HEK293 (cell line): ENCODE measurements around the gene MAP1LC3B2.
A peak's percentile ranks its signal among the peaks of the same experiment; 100 is the strongest.

Experiments used
- CTCF ChIA-PET: fragments of 350-600 bp; formaldehyde crosslinking; extraction: SDS; loops from one replicate; lab custom pipeline; 2021; ENCODE audit warnings: antibody characterized with exemption; lab: Yijun Ruan, JAX
- POLR2A ChIA-PET: fragments of 300-600 bp; formaldehyde crosslinking; extraction: SDS; loops from one replicate; lab custom pipeline; 2020; ENCODE audit warnings: antibody characterized with exemption, inconsistent platforms; lab: Yijun Ruan, JAX
- H3K27ac ChIP-seq: fragments of 200-500 bp; sonication (Bioruptor generic); 2 replicates; pipeline ENCODE4 v1.5.1; 2014; ENCODE audit warnings: low read depth, low read length, control low read depth, inconsistent platforms; ENCODE audit errors: extremely low read depth
- H3K36me3 ChIP-seq, 2 experiments: fragments of 200-500 bp in 1 of 2; sonication (Bioruptor generic) in 1 of 2; 1 replicate in 1 of 2; 2 replicates in 1 of 2; pipeline ENCODE4 v1.5.1; 2014 to 2017; ENCODE audit warnings: inconsistent platforms in 2 of 2, low read length in 2 of 2; ENCODE audit not compliant: control insufficient read depth in 2 of 2, insufficient read depth in 1 of 2
- H3K4me1 ChIP-seq: fragments of 200-500 bp; sonication (Bioruptor generic); 2 replicates; pipeline ENCODE4 v1.5.1; 2014; ENCODE audit warnings: mild to moderate bottlenecking, low read length, inconsistent platforms; ENCODE audit not compliant: control insufficient read depth, insufficient read depth
- H3K4me3 ChIP-seq: 2 replicates; pipeline ENCODE4 v1.5.1; 2011; ENCODE audit warnings: low read depth, mild to moderate bottlenecking, control low read depth, low read length, moderate library complexity
- H3K9me3 ChIP-seq: fragments of 200-500 bp; sonication (Bioruptor generic); 2 replicates; pipeline ENCODE4 v1.5.1; 2014; ENCODE audit warnings: low read depth, low read length, inconsistent platforms; ENCODE audit not compliant: control insufficient read depth, insufficient read depth
- BCL11B ChIP-seq: fragments of 450-650 bp; formaldehyde crosslinking; IDR thresholded peaks from 2 replicates; pipeline ENCODE4 v1.5.1; 2016; ENCODE audit warnings: low read depth, missing biosample characterization, missing genetic modification characterization
- EGR2 ChIP-seq: fragments of 450-650 bp; formaldehyde crosslinking; IDR thresholded peaks from 2 replicates; pipeline ENCODE4 v1.5.1; 2016; ENCODE audit warnings: low read depth, missing biosample characterization, missing genetic modification characterization
- GFI1B ChIP-seq: fragments of 450-650 bp; formaldehyde crosslinking; IDR thresholded peaks from 2 replicates; pipeline ENCODE4 v1.5.1; 2016; ENCODE audit warnings: missing biosample characterization, missing genetic modification characterization
- REPIN1 ChIP-seq: fragments of 450-650 bp; formaldehyde crosslinking; IDR thresholded peaks from 2 replicates; pipeline ENCODE4 v1.5.1; 2017; ENCODE audit warnings: missing biosample characterization, missing genetic modification characterization, low read depth
- ZBTB17 ChIP-seq: fragments of 450-650 bp; formaldehyde crosslinking; IDR thresholded peaks from 2 replicates; pipeline ENCODE4 v1.5.1; 2016; ENCODE audit warnings: missing biosample characterization, missing genetic modification characterization
- ZFHX2 ChIP-seq: fragments of 450-650 bp; formaldehyde crosslinking; conservative IDR thresholded peaks from 2 replicates; pipeline ENCODE4 v1.5.1; 2016; ENCODE audit warnings: missing biosample characterization, missing genetic modification characterization
- ZNF121 ChIP-seq: fragments of 450-650 bp; formaldehyde crosslinking; IDR thresholded peaks from 2 replicates; pipeline ENCODE4 v1.5.1; 2016; ENCODE audit warnings: missing biosample characterization, missing genetic modification characterization
- ZNF132 ChIP-seq: fragments of 450-650 bp; formaldehyde crosslinking; IDR thresholded peaks from 2 replicates; pipeline ENCODE4 v1.5.1; 2017; ENCODE audit warnings: missing biosample characterization, missing genetic modification characterization, borderline replicate concordance
- ZNF248 ChIP-seq: fragments of 450-650 bp; formaldehyde crosslinking; IDR thresholded peaks from 2 replicates; pipeline ENCODE4 v1.5.1; 2017; ENCODE audit warnings: missing biosample characterization, missing genetic modification characterization
- ZNF324 ChIP-seq: fragments of 450-650 bp; formaldehyde crosslinking; IDR thresholded peaks from 2 replicates; pipeline ENCODE4 v1.5.1; 2016; ENCODE audit warnings: missing biosample characterization, missing genetic modification characterization
- ZNF366 ChIP-seq: fragments of 450-650 bp; formaldehyde crosslinking; conservative IDR thresholded peaks from 2 replicates; pipeline ENCODE4 v1.5.1; 2016; ENCODE audit warnings: missing biosample characterization, missing genetic modification characterization
- ZNF391 ChIP-seq: fragments of 450-650 bp; formaldehyde crosslinking; IDR thresholded peaks from 2 replicates; pipeline ENCODE4 v1.5.1; 2016; ENCODE audit warnings: low read depth, missing biosample characterization, missing genetic modification characterization, borderline replicate concordance
- ZNF398 ChIP-seq: fragments of 450-650 bp; formaldehyde crosslinking; IDR thresholded peaks from 2 replicates; pipeline ENCODE4 v1.5.1; 2017; ENCODE audit warnings: missing biosample characterization, missing genetic modification characterization
- ZNF544 ChIP-seq: fragments of 450-650 bp; formaldehyde crosslinking; IDR thresholded peaks from 2 replicates; pipeline ENCODE4 v1.5.0; 2017; ENCODE audit warnings: missing biosample characterization, missing genetic modification characterization
- ZNF571 ChIP-seq: fragments of 450-650 bp; formaldehyde crosslinking; IDR thresholded peaks from 2 replicates; pipeline ENCODE4 v1.5.0; 2017; ENCODE audit warnings: missing biosample characterization, missing genetic modification characterization
- ZNF621 ChIP-seq: fragments of 450-650 bp; formaldehyde crosslinking; IDR thresholded peaks from 2 replicates; pipeline ENCODE4 v1.5.1; 2017; ENCODE audit warnings: missing biosample characterization, missing genetic modification characterization
- ZNF624 ChIP-seq: fragments of 450-650 bp; formaldehyde crosslinking; IDR thresholded peaks from 2 replicates; pipeline ENCODE4 v1.5.1; 2017; ENCODE audit warnings: missing biosample characterization, missing genetic modification characterization
- ZNF707 ChIP-seq: fragments of 450-650 bp; formaldehyde crosslinking; IDR thresholded peaks from 2 replicates; pipeline ENCODE4 v1.5.1; 2016; ENCODE audit warnings: missing biosample characterization, missing genetic modification characterization
- ZNF747 ChIP-seq: fragments of 450-650 bp; formaldehyde crosslinking; IDR thresholded peaks from 2 replicates; pipeline ENCODE4 v1.5.1; 2016; ENCODE audit warnings: missing biosample characterization, missing genetic modification characterization
- ZNF791 ChIP-seq: fragments of 450-650 bp; formaldehyde crosslinking; IDR thresholded peaks from 2 replicates; pipeline ENCODE4 v1.5.1; 2016; ENCODE audit warnings: missing biosample characterization, missing genetic modification characterization
- TF ChIP-seq, protein P1 (sequence below): fragments of 450-650 bp; formaldehyde crosslinking; IDR thresholded peaks from 2 replicates; pipeline ENCODE4 v1.5.1; 2016; ENCODE audit warnings: missing biosample characterization, missing genetic modification characterization, borderline replicate concordance
- TF ChIP-seq, protein P2 (sequence below): fragments of 450-650 bp; formaldehyde crosslinking; IDR thresholded peaks from 2 replicates; pipeline ENCODE4 v1.5.1; 2016; ENCODE audit warnings: missing biosample characterization, missing genetic modification characterization
- TF ChIP-seq, protein P3 (sequence below): fragments of 450-650 bp; formaldehyde crosslinking; IDR thresholded peaks from 2 replicates; pipeline ENCODE4 v1.5.1; 2017; ENCODE audit warnings: missing biosample characterization, missing genetic modification characterization
- TF ChIP-seq, protein P4 (sequence below): fragments of 450-650 bp; formaldehyde crosslinking; IDR thresholded peaks from 2 replicates; pipeline ENCODE4 v1.5.1; 2016; ENCODE audit warnings: missing biosample characterization, missing genetic modification characterization, borderline replicate concordance

Gene MAP1LC3B2

GRCh38 chr12:116595186-116595585 lies 36.0 kb downstream of the MAP1LC3B2 start:
- Histone ChIP-seq H3K4me3 (no peak overlapping the region), H3K27ac (no peak overlapping the region), H3K4me1 (peaks cover 2% of the 10 kb centered on the region; the same call in 1 of the 2 replicates), H3K9me3 (no peaks in the 10 kb centered on the region), H3K36me3 (no peaks in the 10 kb centered on the region)
- POLR2A ChIA-PET = no interaction called here
- TF ChIP-seq, protein P1, sequence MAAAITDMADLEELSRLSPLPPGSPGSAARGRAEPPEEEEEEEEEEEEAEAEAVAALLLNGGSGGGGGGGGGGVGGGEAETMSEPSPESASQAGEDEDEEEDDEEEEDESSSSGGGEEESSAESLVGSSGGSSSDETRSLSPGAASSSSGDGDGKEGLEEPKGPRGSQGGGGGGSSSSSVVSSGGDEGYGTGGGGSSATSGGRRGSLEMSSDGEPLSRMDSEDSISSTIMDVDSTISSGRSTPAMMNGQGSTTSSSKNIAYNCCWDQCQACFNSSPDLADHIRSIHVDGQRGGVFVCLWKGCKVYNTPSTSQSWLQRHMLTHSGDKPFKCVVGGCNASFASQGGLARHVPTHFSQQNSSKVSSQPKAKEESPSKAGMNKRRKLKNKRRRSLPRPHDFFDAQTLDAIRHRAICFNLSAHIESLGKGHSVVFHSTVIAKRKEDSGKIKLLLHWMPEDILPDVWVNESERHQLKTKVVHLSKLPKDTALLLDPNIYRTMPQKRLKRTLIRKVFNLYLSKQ (tag by site-specific recombination) = no peak
- TF ChIP-seq, protein P2, sequence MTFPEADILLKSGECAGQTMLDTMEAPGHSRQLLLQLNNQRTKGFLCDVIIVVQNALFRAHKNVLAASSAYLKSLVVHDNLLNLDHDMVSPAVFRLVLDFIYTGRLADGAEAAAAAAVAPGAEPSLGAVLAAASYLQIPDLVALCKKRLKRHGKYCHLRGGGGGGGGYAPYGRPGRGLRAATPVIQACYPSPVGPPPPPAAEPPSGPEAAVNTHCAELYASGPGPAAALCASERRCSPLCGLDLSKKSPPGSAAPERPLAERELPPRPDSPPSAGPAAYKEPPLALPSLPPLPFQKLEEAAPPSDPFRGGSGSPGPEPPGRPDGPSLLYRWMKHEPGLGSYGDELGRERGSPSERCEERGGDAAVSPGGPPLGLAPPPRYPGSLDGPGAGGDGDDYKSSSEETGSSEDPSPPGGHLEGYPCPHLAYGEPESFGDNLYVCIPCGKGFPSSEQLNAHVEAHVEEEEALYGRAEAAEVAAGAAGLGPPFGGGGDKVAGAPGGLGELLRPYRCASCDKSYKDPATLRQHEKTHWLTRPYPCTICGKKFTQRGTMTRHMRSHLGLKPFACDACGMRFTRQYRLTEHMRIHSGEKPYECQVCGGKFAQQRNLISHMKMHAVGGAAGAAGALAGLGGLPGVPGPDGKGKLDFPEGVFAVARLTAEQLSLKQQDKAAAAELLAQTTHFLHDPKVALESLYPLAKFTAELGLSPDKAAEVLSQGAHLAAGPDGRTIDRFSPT (tag by site-specific recombination) = no peak
- no peak for TF ChIP-seq ZNF132
- no peak for TF ChIP-seq ZNF544
- TF ChIP-seq REPIN1 (tag by site-specific recombination) = no peak
- no peak for TF ChIP-seq ZNF324 (tag by site-specific recombination)
- no peak for TF ChIP-seq BCL11B (tag by site-specific recombination)
- no peak for TF ChIP-seq ZNF398 (tag by site-specific recombination)
- CTCF ChIA-PET = no interaction called here

DNA sequence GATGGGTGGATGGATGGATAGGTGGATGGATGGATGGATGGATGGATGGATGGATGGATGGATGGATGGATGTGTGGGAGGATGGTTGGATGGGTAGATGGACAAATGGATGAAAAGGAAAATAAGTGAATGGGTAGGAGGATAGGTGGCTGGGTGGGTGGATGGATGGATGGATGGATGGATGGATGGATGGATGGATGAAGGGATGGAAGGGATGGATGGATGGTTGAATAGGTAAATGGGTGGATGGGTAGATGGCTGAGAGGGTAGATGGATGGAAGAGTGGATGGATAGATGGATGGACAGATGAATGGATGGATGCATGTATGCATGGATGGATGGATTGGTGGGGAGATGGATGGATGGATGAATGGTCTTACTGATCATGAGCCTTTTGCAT lies 36.5 kb downstream of the MAP1LC3B2 start:
- ChIA-PET POLR2A (no interaction called here), CTCF (no interaction called here)
- Histone ChIP-seq H3K4me3 (no peak overlapping the region), H3K27ac (no peak overlapping the region), H3K36me3 (no peaks in the 10 kb centered on the region), H3K4me1 (no peaks in the 10 kb centered on the region), H3K9me3 (no peaks in the 10 kb centered on the region)
- 0 out of 2 replicates have a peak, but pooled peaks have one; percentile 24 for TF ChIP-seq ZNF248 (tag by site-specific recombination)
- TF ChIP-seq ZNF391 (tag by site-specific recombination) = no peak
- no peak for TF ChIP-seq ZNF747
- TF ChIP-seq, protein P3, sequence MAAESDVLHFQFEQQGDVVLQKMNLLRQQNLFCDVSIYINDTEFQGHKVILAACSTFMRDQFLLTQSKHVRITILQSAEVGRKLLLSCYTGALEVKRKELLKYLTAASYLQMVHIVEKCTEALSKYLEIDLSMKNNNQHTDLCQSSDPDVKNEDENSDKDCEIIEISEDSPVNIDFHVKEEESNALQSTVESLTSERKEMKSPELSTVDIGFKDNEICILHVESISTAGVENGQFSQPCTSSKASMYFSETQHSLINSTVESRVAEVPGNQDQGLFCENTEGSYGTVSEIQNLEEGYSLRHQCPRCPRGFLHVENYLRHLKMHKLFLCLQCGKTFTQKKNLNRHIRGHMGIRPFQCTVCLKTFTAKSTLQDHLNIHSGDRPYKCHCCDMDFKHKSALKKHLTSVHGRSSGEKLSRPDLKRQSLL (tag by site-specific recombination) = no peak
- TF ChIP-seq ZFHX2 (tag by site-specific recombination) = 0 out of 2 replicates have a peak, but pooled peaks have one; percentile 29
- TF ChIP-seq ZNF366 (tag by site-specific recombination) = peak; percentile 100
- peak; percentile 13; the same call in 1 of the 2 replicates for TF ChIP-seq EGR2 (tag by site-specific recombination)
- TF ChIP-seq ZBTB17 = peak; percentile 100
- no peak for TF ChIP-seq ZNF121 (tag by site-specific recombination)
- peak; percentile 56; the same call in 1 of the 2 replicates for TF ChIP-seq ZNF624 (tag by site-specific recombination)
- peak; percentile 30; the same call in 1 of the 2 replicates for TF ChIP-seq ZNF791 (tag by site-specific recombination)
- no peak for TF ChIP-seq ZNF707 (tag by site-specific recombination)
- TF ChIP-seq ZNF571 = no peak
- TF ChIP-seq ZNF621 = 0 out of 2 replicates have a peak, but pooled peaks have one; percentile 54
- TF ChIP-seq, protein P4, sequence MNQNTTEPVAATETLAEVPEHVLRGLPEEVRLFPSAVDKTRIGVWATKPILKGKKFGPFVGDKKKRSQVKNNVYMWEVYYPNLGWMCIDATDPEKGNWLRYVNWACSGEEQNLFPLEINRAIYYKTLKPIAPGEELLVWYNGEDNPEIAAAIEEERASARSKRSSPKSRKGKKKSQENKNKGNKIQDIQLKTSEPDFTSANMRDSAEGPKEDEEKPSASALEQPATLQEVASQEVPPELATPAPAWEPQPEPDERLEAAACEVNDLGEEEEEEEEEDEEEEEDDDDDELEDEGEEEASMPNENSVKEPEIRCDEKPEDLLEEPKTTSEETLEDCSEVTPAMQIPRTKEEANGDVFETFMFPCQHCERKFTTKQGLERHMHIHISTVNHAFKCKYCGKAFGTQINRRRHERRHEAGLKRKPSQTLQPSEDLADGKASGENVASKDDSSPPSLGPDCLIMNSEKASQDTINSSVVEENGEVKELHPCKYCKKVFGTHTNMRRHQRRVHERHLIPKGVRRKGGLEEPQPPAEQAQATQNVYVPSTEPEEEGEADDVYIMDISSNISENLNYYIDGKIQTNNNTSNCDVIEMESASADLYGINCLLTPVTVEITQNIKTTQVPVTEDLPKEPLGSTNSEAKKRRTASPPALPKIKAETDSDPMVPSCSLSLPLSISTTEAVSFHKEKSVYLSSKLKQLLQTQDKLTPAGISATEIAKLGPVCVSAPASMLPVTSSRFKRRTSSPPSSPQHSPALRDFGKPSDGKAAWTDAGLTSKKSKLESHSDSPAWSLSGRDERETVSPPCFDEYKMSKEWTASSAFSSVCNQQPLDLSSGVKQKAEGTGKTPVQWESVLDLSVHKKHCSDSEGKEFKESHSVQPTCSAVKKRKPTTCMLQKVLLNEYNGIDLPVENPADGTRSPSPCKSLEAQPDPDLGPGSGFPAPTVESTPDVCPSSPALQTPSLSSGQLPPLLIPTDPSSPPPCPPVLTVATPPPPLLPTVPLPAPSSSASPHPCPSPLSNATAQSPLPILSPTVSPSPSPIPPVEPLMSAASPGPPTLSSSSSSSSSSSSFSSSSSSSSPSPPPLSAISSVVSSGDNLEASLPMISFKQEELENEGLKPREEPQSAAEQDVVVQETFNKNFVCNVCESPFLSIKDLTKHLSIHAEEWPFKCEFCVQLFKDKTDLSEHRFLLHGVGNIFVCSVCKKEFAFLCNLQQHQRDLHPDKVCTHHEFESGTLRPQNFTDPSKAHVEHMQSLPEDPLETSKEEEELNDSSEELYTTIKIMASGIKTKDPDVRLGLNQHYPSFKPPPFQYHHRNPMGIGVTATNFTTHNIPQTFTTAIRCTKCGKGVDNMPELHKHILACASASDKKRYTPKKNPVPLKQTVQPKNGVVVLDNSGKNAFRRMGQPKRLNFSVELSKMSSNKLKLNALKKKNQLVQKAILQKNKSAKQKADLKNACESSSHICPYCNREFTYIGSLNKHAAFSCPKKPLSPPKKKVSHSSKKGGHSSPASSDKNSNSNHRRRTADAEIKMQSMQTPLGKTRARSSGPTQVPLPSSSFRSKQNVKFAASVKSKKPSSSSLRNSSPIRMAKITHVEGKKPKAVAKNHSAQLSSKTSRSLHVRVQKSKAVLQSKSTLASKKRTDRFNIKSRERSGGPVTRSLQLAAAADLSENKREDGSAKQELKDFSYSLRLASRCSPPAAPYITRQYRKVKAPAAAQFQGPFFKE (tag by site-specific recombination) = no peak
- no peak for TF ChIP-seq GFI1B
